Renal pelvis (tissue), 4 donors: ENCODE data around the gene PRKCA. TPM values are rescaled to one million over a fixed set of nuclear protein-coding genes. Genes with fewer than 3 reads are reported as not detected.
"Not testable (repeated sequence)": the region's sequence is repeated elsewhere in the genome, so short reads cannot be mapped to it uniquely, and the experiment has no call there.

Source experiments
- DNase-seq: peaks from one replicate; pipeline ENCODE4 v3.0.0-alpha.2; 2013
- polyA plus RNA-seq, 3 donors: library from polyadenylated mRNA; unstranded; fragments of 120-200 nt; gene quantifications; one replicate each; pipeline ENCODE4 v1.2.1, GENCODE V29; 2013; ENCODE audit not compliant: insufficient read length in 3 of 3

Gene PRKCA
- polyA plus RNA-seq, 3 donors = 22.1 to 32.7 (median 28.5) TPM

GRCh38 chr17:66610361-66611133, 308.1 kb downstream of the PRKCA start:
- no peak for DNase-seq

GRCh38 chr17:66611397-66611796, 309.0 kb downstream of the PRKCA start:
- no peak for DNase-seq

GRCh38 chr17:66612993-66613392, 310.6 kb downstream of the PRKCA start:
- no peak for DNase-seq

GRCh38 chr17:66614469-66614868, 312.1 kb downstream of the PRKCA start:
- no peak for DNase-seq

- DNase-seq = no peak
Measured at GRCh38 chr17:66619206-66619605, 316.8 kb downstream of the PRKCA start.

GRCh38 chr17:66620528-66620927, 318.1 kb downstream of the PRKCA start:
- no peak for DNase-seq

GRCh38 chr17:66624630-66625029, 322.2 kb downstream of the PRKCA start:
- DNase-seq = not testable (repeated sequence)

GRCh38 chr17:66625311-66625767, 322.9 kb downstream of the PRKCA start:
- peak; percentile 42 for DNase-seq

- no peak for DNase-seq
Measured at GRCh38 chr17:66627985-66628384, 325.6 kb downstream of the PRKCA start.

GRCh38 chr17:66629762-66630161, 327.3 kb downstream of the PRKCA start:
- DNase-seq = no peak

- no peak for DNase-seq
Measured at GRCh38 chr17:66630379-66630778, 328.0 kb downstream of the PRKCA start.

- DNase-seq = no peak
Measured at GRCh38 chr17:66630828-66631472, 328.5 kb downstream of the PRKCA start.

GRCh38 chr17:66632731-66633130, 330.3 kb downstream of the PRKCA start:
- DNase-seq = no peak

- no peak for DNase-seq
Measured at GRCh38 chr17:66633317-66633965, 331.0 kb downstream of the PRKCA start.

- no peak for DNase-seq
Measured at GRCh38 chr17:66634193-66634592, 331.8 kb downstream of the PRKCA start.

GRCh38 chr17:66635386-66636045, 333.1 kb downstream of the PRKCA start:
- no peak for DNase-seq

GRCh38 chr17:66636111-66636510, 333.7 kb downstream of the PRKCA start:
- DNase-seq = no peak

- no peak for DNase-seq
Measured at GRCh38 chr17:66637491-66637890, 335.1 kb downstream of the PRKCA start.

GRCh38 chr17:66638707-66639479, 336.5 kb downstream of the PRKCA start:
- DNase-seq = no peak

GRCh38 chr17:66643815-66644710, 341.6 kb downstream of the PRKCA start:
- no peak for DNase-seq
